ENCODE results near the gene TRIM41.

DNA sequence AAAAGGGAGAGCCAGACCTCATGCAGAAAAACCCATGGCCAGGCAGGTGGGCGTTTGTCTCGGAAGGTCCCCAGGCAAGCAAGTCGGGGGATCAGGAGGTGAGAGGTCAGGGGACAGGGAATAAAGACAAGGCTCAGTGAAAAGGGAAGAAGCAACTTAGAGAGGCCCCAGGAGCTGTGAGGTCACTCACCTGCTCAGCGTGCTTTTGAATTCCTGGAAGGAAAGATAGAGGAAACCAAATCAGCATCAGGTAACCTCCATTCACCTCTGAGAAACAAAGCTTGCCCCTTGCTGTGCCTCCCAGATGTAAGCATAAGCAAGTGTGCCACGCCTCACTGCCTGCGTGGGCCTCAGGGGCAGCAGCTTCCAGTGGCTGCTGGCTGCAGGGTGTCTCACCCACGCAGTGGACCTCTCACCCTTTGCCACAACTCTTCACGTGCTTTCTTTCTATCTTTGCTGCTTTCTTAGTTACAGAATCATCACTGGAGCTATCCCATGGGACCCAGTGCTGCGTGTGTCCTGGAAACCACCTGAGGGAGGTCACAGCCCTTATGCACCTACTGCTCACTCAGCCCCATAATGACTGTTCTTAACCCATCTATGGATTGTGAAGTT lies 24.1 kb upstream of the TRIM41 start:
- TF ChIP-seq, protein P1, sequence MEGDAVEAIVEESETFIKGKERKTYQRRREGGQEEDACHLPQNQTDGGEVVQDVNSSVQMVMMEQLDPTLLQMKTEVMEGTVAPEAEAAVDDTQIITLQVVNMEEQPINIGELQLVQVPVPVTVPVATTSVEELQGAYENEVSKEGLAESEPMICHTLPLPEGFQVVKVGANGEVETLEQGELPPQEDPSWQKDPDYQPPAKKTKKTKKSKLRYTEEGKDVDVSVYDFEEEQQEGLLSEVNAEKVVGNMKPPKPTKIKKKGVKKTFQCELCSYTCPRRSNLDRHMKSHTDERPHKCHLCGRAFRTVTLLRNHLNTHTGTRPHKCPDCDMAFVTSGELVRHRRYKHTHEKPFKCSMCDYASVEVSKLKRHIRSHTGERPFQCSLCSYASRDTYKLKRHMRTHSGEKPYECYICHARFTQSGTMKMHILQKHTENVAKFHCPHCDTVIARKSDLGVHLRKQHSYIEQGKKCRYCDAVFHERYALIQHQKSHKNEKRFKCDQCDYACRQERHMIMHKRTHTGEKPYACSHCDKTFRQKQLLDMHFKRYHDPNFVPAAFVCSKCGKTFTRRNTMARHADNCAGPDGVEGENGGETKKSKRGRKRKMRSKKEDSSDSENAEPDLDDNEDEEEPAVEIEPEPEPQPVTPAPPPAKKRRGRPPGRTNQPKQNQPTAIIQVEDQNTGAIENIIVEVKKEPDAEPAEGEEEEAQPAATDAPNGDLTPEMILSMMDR (IDR thresholded peaks at IDR 0.05): no peak
- TF ChIP-seq POLR2A (IDR thresholded peaks at IDR 0.05): no peak
- TF ChIP-seq POLR2AphosphoS5 (IDR thresholded peaks at IDR 0.05): no peak

Data from prostate gland (tissue), 2 donors.